Stimulated activated CD8-positive, alpha-beta memory T cell treated with anti-CD3 and anti-CD28 coated beads, Interleukin-15, amount 100 ng/mL, for 24 hours (primary cell): ENCODE results near the gene PDILT.

Experiments
- DNase-seq: peaks from one replicate; pipeline ENCODE4 v3.0.0-alpha.2; 2020; ENCODE audit warnings: low read depth

Gene PDILT

GRCh38 chr16:20402651-20403050, 1.9 kb downstream of the PDILT start:
- DNase-seq, result no peak

- no peak for DNase-seq
Observed at GRCh38 chr16:20401475-20402016, 3.0 kb downstream of the PDILT start.

GRCh38 chr16:20401066-20401465, 3.5 kb downstream of the PDILT start:
- no peak for DNase-seq

GRCh38 chr16:20399185-20399584, 5.4 kb downstream of the PDILT start:
- DNase-seq, result no peak

GRCh38 chr16:20398603-20399002, 5.9 kb downstream of the PDILT start:
- no peak for DNase-seq

- no peak for DNase-seq
Observed at GRCh38 chr16:20397468-20398074, 7.0 kb downstream of the PDILT start.

- no peak for DNase-seq
Observed at GRCh38 chr16:20396846-20397467, 7.6 kb downstream of the PDILT start.

GRCh38 chr16:20395946-20396345, 8.6 kb downstream of the PDILT start:
- no peak for DNase-seq

- DNase-seq, result no peak
Observed at GRCh38 chr16:20393801-20394577, 10.5 kb downstream of the PDILT start.

- DNase-seq, result no peak
Observed at GRCh38 chr16:20391045-20391444, 13.5 kb downstream of the PDILT start.

- DNase-seq, result no peak
Observed at GRCh38 chr16:20388854-20389253, 15.7 kb downstream of the PDILT start.

GRCh38 chr16:20387978-20388377, 16.6 kb downstream of the PDILT start:
- DNase-seq, result no peak

- DNase-seq, result peak; percentile 31
Observed at GRCh38 chr16:20385844-20386832, 18.4 kb downstream of the PDILT start.

GRCh38 chr16:20383106-20384029, 21.2 kb downstream of the PDILT start:
- no peak for DNase-seq

GRCh38 chr16:20382202-20382948, 22.2 kb downstream of the PDILT start:
- no peak for DNase-seq

- no peak for DNase-seq
Observed at GRCh38 chr16:20380782-20381181, 23.8 kb downstream of the PDILT start.

- DNase-seq, result no peak
Observed at GRCh38 chr16:20377181-20377580, 27.4 kb downstream of the PDILT start.

- DNase-seq, result no peak
Observed at GRCh38 chr16:20372701-20373100, 31.8 kb downstream of the PDILT start.

- DNase-seq, result no peak
Observed at GRCh38 chr16:20369452-20370054, 35.0 kb downstream of the PDILT start.

GRCh38 chr16:20364051-20364450, 40.5 kb downstream of the PDILT start:
- no peak for DNase-seq
